Endothelial cell of umbilical vein (primary cell): Measurements from ENCODE around the gene BRICD5. TPM values are rescaled to one million over a fixed set of nuclear protein-coding genes. Genes with fewer than 3 reads are reported as not detected.

Source experiments
- BruUV-seq: library from RNA; stranded (reverse); fragments of 400-500 nt; replicated peaks from 2 replicates; lab custom pipeline; 2021; lab: Mats Ljungman, UMichigan
- CTCF ChIA-PET: fragments of 300-600, 350-600 bp; sonication (Branson Sonifier 250); formaldehyde crosslinking; loops from one replicate; lab custom pipeline; 2021; ENCODE audit warnings: antibody characterized with exemption, inconsistent platforms; lab: Charles Lee
- POLR2A ChIA-PET: fragments of 300-600, 350-600 bp; sonication (Branson Sonifier 250); formaldehyde crosslinking; loops from one replicate; lab custom pipeline; 2021; ENCODE audit warnings: antibody characterized with exemption, inconsistent platforms; lab: Charles Lee
- DNase-seq: peaks from one replicate; pipeline ENCODE4 v3.0.0-alpha.2; 2011; ENCODE audit warnings: low read depth, low spot score
- FAIRE-seq: peaks from 2 replicates; lab custom pipeline; 2011; peaks lifted over from hg19 to GRCh38; lab: Jason Lieb, UNC
- H2AFZ ChIP-seq: 2 replicates; pipeline ENCODE4 v1.6.0; 2012; ENCODE audit warnings: low read depth, low read length, control low read depth, inconsistent platforms
- H3K27ac ChIP-seq: 2 replicates; pipeline ENCODE4 v1.5.1; 2011; ENCODE audit warnings: low read depth, mild to moderate bottlenecking, control low read depth, low read length, moderate library complexity; ENCODE audit not compliant: insufficient read depth
- H3K27me3 ChIP-seq, 2 experiments: 2 replicates each; pipeline versions ENCODE4 v1.6.0 to v1.6.1; 2011; ENCODE audit warnings: low read length in 2 of 2, mixed read lengths in 1 of 2; ENCODE audit not compliant: control insufficient read depth in 2 of 2, insufficient read depth in 2 of 2
- H3K36me3 ChIP-seq, 2 experiments: 2 replicates in 1 of 2; 3 replicates in 1 of 2; pipeline ENCODE4 v1.5.1; 2011; ENCODE audit warnings: low read length in 2 of 2, mild to moderate bottlenecking in 1 of 2, moderate library complexity in 1 of 2; ENCODE audit not compliant: control insufficient read depth in 2 of 2, insufficient read depth in 2 of 2; ENCODE audit errors: extremely low read depth in 1 of 2
- H3K4me1 ChIP-seq: 3 replicates; pipeline ENCODE4 v1.5.1; 2011; ENCODE audit warnings: mild to moderate bottlenecking, low read length; ENCODE audit not compliant: control insufficient read depth, insufficient read depth; ENCODE audit errors: extremely low read depth
- H3K4me2 ChIP-seq: 2 replicates; pipeline ENCODE4 v1.6.1; 2011; ENCODE audit warnings: low read length, control low read depth, mixed read lengths; ENCODE audit not compliant: insufficient read depth
- H3K4me3 ChIP-seq, 3 experiments: fragments of 200-600 bp in 1 of 3; sonication (generic), shearing (Covaris generic) in 1 of 3; replicated peaks in 1 of 3; 2 replicates each; pipeline ENCODE4 v1.5.1; 2011 to 2016; ENCODE audit warnings: control low read depth in 3 of 3, low read length in 3 of 3, mild to moderate bottlenecking in 2 of 3, inconsistent platforms in 1 of 3, low read depth in 1 of 3, moderate library complexity in 1 of 3; ENCODE audit not compliant: insufficient read depth in 1 of 3
- H3K79me2 ChIP-seq: 2 replicates; pipeline ENCODE4 v1.6.0; 2012; ENCODE audit warnings: low read length, inconsistent platforms; ENCODE audit not compliant: control insufficient read depth, insufficient read depth
- H3K9ac ChIP-seq: replicated peaks from 2 replicates; pipeline ENCODE3; 2011; ENCODE audit warnings: low read length, control low read depth; ENCODE audit not compliant: insufficient read depth; ENCODE audit errors: extremely low read depth
- H3K9me1 ChIP-seq: replicated peaks from 3 replicates; pipeline ENCODE4 v1.6.0; 2011; ENCODE audit warnings: mild to moderate bottlenecking, low read length; ENCODE audit not compliant: control insufficient read depth, insufficient read depth; ENCODE audit errors: extremely low read depth
- H3K9me3 ChIP-seq: replicated peaks from 2 replicates; pipeline ENCODE4 v1.5.1; 2012; ENCODE audit warnings: low read length, inconsistent platforms; ENCODE audit not compliant: control insufficient read depth, insufficient read depth
- H4K20me1 ChIP-seq: replicated peaks from 2 replicates; pipeline ENCODE3; 2011; ENCODE audit warnings: mild to moderate bottlenecking, low read length; ENCODE audit not compliant: control insufficient read depth, insufficient read depth; ENCODE audit errors: extremely low read depth
- EZH2 ChIP-seq: IDR thresholded peaks from 2 replicates; pipeline ENCODE4 v1.6.1; 2012; ENCODE audit warnings: borderline replicate concordance, low read depth, mild to moderate bottlenecking, moderate library complexity, low read length, inconsistent platforms; ENCODE audit not compliant: severe bottlenecking
- FOS ChIP-seq: IDR thresholded peaks from 2 replicates; pipeline ENCODE4 v1.6.1; 2011; ENCODE audit warnings: mild to moderate bottlenecking, low read length, moderate library complexity, borderline replicate concordance; ENCODE audit not compliant: insufficient read depth
- GATA2 ChIP-seq: IDR thresholded peaks from 2 replicates; pipeline ENCODE4 v1.7.0; 2011; ENCODE audit warnings: low read depth, mild to moderate bottlenecking, moderate library complexity, mixed read lengths, low read length; ENCODE audit not compliant: insufficient read length, insufficient read depth
- JUN ChIP-seq: IDR thresholded peaks from 2 replicates; pipeline ENCODE4 v1.6.1; 2011; ENCODE audit warnings: borderline replicate concordance, low read depth; ENCODE audit not compliant: insufficient read length, insufficient read depth
- MYC ChIP-seq: IDR thresholded peaks from one replicate; pipeline ENCODE4 v1.6.1; 2011; ENCODE audit warnings: mild to moderate bottlenecking, low read depth, low read length
- POLR2A ChIP-seq: IDR thresholded peaks from 2 replicates; pipeline ENCODE4 v1.6.1; 2012; ENCODE audit warnings: low read depth, mild to moderate bottlenecking, control low read depth, low read length
- POLR2AphosphoS5 ChIP-seq: IDR thresholded peaks from 2 replicates; pipeline ENCODE4 v1.6.1; 2012; ENCODE audit warnings: low read depth, mild to moderate bottlenecking, control low read depth, low read length, moderate library complexity; ENCODE audit not compliant: insufficient read depth
- dilution Hi-C: fragments of 300-500 bp; cut with MboI; formaldehyde crosslinking; loops from one replicate; pipeline ENCODE4 v1.15.0; 2019; ENCODE audit warnings: low sequenced_read_pairs; ENCODE audit not compliant: extremely low pct_ligation_motif_present
- intact Hi-C: fragments of 100-400 bp; cut with micrococcal nuclease; formaldehyde crosslinking; loops from one replicate; pipeline ENCODE4 v1.10.0; 2022
- polyA plus RNA-seq, 4 experiments: library from polyadenylated mRNA; depleted of rRNA in 3 of 4; stranded (reverse) in 3 of 4; unstranded in 1 of 4; fragments of >200 nt; gene quantifications; 2 replicates each; pipeline versions ENCODE4 v1.2.1 to v1.2.3, GENCODE V29; 2011 to 2012; ENCODE audit warnings: missing spikeins in 1 of 4
- total RNA-seq: library from RNA; stranded (reverse); gene quantifications from 2 replicates; pipeline ENCODE4 v1.2.3, GENCODE V29; 2021
- TF ChIP-seq, protein P1 (sequence below), 2 donors: IDR thresholded peaks; 1 replicate in 1 of 2; 2 replicates in 1 of 2; pipeline ENCODE4 v1.5.1; 2011; ENCODE audit warnings: low read length in 2 of 2, mild to moderate bottlenecking in 2 of 2, moderate library complexity in 2 of 2, control low read depth in 1 of 2, inconsistent platforms in 1 of 2, low read depth in 1 of 2; ENCODE audit not compliant: insufficient read depth in 1 of 2; ENCODE audit errors: extremely low read depth in 1 of 2
- TF ChIP-seq, protein P2 (sequence below): IDR thresholded peaks from 2 replicates; pipeline ENCODE4 v1.6.1; 2011; ENCODE audit not compliant: insufficient read depth, insufficient read length

The BRICD5 gene
- total and polyA plus RNA-seq, 2 donors (not counting 3 experiments of a cell fraction or from before 2014, with no cell fraction given), result 5.6 to 8.4 TPM

DNA sequence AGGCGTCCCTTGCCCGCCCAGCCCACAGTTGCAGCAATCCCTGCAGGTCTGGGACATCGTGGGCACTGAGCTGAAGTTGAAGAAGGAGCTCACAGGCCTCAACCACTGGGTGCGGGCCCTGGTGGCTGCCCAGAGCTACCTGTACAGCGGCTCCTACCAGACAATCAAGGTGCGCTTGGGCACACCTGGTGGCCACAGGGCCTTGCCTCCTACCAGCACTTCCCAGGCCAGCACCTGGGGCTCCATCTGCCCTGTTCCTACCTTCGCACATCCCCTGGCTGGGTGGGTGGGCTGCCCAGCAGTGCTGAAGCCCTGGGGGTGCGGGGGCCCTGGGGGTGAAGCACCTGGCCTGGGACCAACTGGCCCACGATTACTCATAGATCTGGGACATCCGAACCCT is 35.2 kb downstream of the BRICD5 start:
- FAIRE-seq (no peak), DNase-seq (no peak)
- BruUV-seq, result no TSS peak
- Histone ChIP-seq H3K27ac (no peak overlapping the region), H3K9me1 (no peaks in the 10 kb centered on the region), H3K9ac (no peak overlapping the region), H3K9me3 (no peaks in the 10 kb centered on the region), H2AFZ (no peak overlapping the region), H3K4me3 (no peak overlapping the region), H3K4me1 (peaks cover 13% of the 10 kb centered on the region), H3K4me2 (no peak overlapping the region), H4K20me1 (no peaks in the 10 kb centered on the region), H3K79me2 (peaks cover 32% of the 10 kb centered on the region), H3K36me3 (peaks cover 23 to 46% of the 10 kb centered on the region in 2 experiments), H3K27me3 (no peaks in the 10 kb centered on the region)
- TF ChIP-seq POLR2A (no peak), FOS (no peak), EZH2 (no peak), JUN (no peak), MYC (no peak), POLR2AphosphoS5 (no peak), GATA2 (no peak)
- TF ChIP-seq, protein P1, sequence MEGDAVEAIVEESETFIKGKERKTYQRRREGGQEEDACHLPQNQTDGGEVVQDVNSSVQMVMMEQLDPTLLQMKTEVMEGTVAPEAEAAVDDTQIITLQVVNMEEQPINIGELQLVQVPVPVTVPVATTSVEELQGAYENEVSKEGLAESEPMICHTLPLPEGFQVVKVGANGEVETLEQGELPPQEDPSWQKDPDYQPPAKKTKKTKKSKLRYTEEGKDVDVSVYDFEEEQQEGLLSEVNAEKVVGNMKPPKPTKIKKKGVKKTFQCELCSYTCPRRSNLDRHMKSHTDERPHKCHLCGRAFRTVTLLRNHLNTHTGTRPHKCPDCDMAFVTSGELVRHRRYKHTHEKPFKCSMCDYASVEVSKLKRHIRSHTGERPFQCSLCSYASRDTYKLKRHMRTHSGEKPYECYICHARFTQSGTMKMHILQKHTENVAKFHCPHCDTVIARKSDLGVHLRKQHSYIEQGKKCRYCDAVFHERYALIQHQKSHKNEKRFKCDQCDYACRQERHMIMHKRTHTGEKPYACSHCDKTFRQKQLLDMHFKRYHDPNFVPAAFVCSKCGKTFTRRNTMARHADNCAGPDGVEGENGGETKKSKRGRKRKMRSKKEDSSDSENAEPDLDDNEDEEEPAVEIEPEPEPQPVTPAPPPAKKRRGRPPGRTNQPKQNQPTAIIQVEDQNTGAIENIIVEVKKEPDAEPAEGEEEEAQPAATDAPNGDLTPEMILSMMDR (IDR thresholded peaks at IDR 0.05; ENCODE audit: extremely low read depth in 1 of 2, insufficient read depth in 1 of 2, low read depth in 1 of 2, low read length in 2 of 2), result no peak
- TF ChIP-seq, protein P2, sequence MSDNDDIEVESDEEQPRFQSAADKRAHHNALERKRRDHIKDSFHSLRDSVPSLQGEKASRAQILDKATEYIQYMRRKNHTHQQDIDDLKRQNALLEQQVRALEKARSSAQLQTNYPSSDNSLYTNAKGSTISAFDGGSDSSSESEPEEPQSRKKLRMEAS, result no peak
- dilution Hi-C loops (no loop called here), intact Hi-C loops (no loop called here)
- ChIA-PET CTCF (no interaction called here), POLR2A (no interaction called here)
